CD14-positive monocyte (primary cell): Measurements from ENCODE around the gene RALA. TPM values are rescaled to one million over a fixed set of nuclear protein-coding genes. Genes with fewer than 3 reads are reported as not detected.

Source experiments
- DNase-seq, 3 donors: peaks; one replicate each; pipeline ENCODE4 v3.0.0-alpha.2; 2011 to 2022
- H2AFZ ChIP-seq: 2 replicates; pipeline ENCODE4 v1.6.0; 2012; ENCODE audit warnings: mild to moderate bottlenecking, low read depth, low read length, inconsistent platforms; ENCODE audit not compliant: insufficient read depth, poor library complexity, severe bottlenecking
- H3K27ac ChIP-seq, 2 donors: 1 replicate in 1 of 2; 2 replicates in 1 of 2; pipeline ENCODE4 v1.5.1; 2012 to 2013; ENCODE audit warnings: low read length in 2 of 2, control low read depth in 1 of 2, inconsistent platforms in 1 of 2, low read depth in 1 of 2, mild to moderate bottlenecking in 1 of 2
- H3K27me3 ChIP-seq, 2 donors: one replicate each; pipeline versions ENCODE4 v1.6.0 to v1.6.1; 2011 to 2013; ENCODE audit warnings: low read length in 2 of 2; ENCODE audit not compliant: control insufficient read depth in 2 of 2, insufficient read depth in 2 of 2
- H3K36me3 ChIP-seq, 2 donors: replicated peaks in 1 of 2; 1 replicate in 1 of 2; 2 replicates in 1 of 2; pipeline versions ENCODE4 v1.5.1 to v1.6.1; 2012 to 2013; ENCODE audit warnings: low read length in 2 of 2, control low read depth in 1 of 2, inconsistent platforms in 1 of 2, mild to moderate bottlenecking in 1 of 2; ENCODE audit not compliant: insufficient read depth in 2 of 2, control insufficient read depth in 1 of 2
- H3K4me1 ChIP-seq, 2 donors: 1 replicate in 1 of 2; 2 replicates in 1 of 2; pipeline versions ENCODE4 v1.5.1 to v1.6.1; 2012 to 2013; ENCODE audit warnings: low read length in 2 of 2, control low read depth in 1 of 2, inconsistent platforms in 1 of 2, mild to moderate bottlenecking in 1 of 2, moderate library complexity in 1 of 2; ENCODE audit not compliant: insufficient read depth in 2 of 2, control insufficient read depth in 1 of 2
- H3K4me2 ChIP-seq: replicated peaks from 2 replicates; pipeline ENCODE3; 2012; ENCODE audit warnings: low read length, moderate library complexity, mild to moderate bottlenecking; ENCODE audit not compliant: poor library complexity, severe bottlenecking; ENCODE audit errors: extremely low read depth
- H3K4me3 ChIP-seq, 3 experiments: fragments of 200-600 bp in 1 of 3; sonication (generic) in 1 of 3; replicated peaks in 1 of 3; 1 replicate in 2 of 3; 2 replicates in 1 of 3; pipeline ENCODE4 v1.5.1; 2011 to 2013; ENCODE audit warnings: low read length in 3 of 3, mild to moderate bottlenecking in 3 of 3, control low read depth in 2 of 3, low read depth in 2 of 3, inconsistent platforms in 1 of 3, moderate library complexity in 1 of 3
- H3K79me2 ChIP-seq: 2 replicates; pipeline ENCODE4 v1.6.0; 2012; ENCODE audit warnings: mild to moderate bottlenecking, control low read depth, inconsistent platforms, low read length, moderate library complexity; ENCODE audit not compliant: insufficient read depth
- H3K9ac ChIP-seq: 2 replicates; pipeline ENCODE4 v1.6.0; 2017; ENCODE audit warnings: low read length, mild to moderate bottlenecking; ENCODE audit not compliant: insufficient read depth, poor library complexity, severe bottlenecking
- H3K9me3 ChIP-seq, 2 donors: replicated peaks in 1 of 2; 1 replicate in 1 of 2; 2 replicates in 1 of 2; pipeline versions ENCODE4 v1.5.1 to v1.6.1; 2012 to 2013; ENCODE audit warnings: low read length in 2 of 2, control low read depth in 1 of 2; ENCODE audit not compliant: control insufficient read depth in 1 of 2, insufficient read depth in 1 of 2
- H4K20me1 ChIP-seq: 2 replicates; pipeline ENCODE4 v1.6.0; 2012; ENCODE audit warnings: mild to moderate bottlenecking, low read length, control low read depth, moderate library complexity; ENCODE audit not compliant: insufficient read depth
- H3K27ac Mint-ChIP-seq, 7 donors: one replicate each; pipeline ENCODE4 v1.8.0; 2020; ENCODE audit warnings: mild to moderate bottlenecking in 7 of 7, mixed read lengths in 7 of 7, moderate library complexity in 6 of 7, inconsistent platforms in 2 of 7
- H3K27me3 Mint-ChIP-seq, 3 donors: one replicate each; pipeline ENCODE4 v1.8.0; 2021 to 2022; ENCODE audit warnings: low read depth in 3 of 3, mild to moderate bottlenecking in 3 of 3, mixed read lengths in 3 of 3, moderate library complexity in 3 of 3, inconsistent platforms in 1 of 3
- H3K36me3 Mint-ChIP-seq, 2 donors: one replicate each; pipeline ENCODE4 v1.8.0; 2020; ENCODE audit warnings: mixed read lengths in 2 of 2, inconsistent platforms in 1 of 2, mild to moderate bottlenecking in 1 of 2
- H3K4me1 Mint-ChIP-seq: one replicate; pipeline ENCODE4 v1.8.0; 2020; ENCODE audit warnings: mild to moderate bottlenecking, mixed read lengths
- H3K4me3 Mint-ChIP-seq, 2 donors: one replicate each; pipeline ENCODE4 v1.8.0; 2020; ENCODE audit warnings: mild to moderate bottlenecking in 2 of 2, mixed read lengths in 2 of 2, moderate library complexity in 1 of 2
- H3K9me3 Mint-ChIP-seq, 7 donors: one replicate each; pipeline ENCODE4 v1.8.0; 2020 to 2022; ENCODE audit warnings: mixed read lengths in 7 of 7, mild to moderate bottlenecking in 6 of 7, moderate library complexity in 6 of 7, inconsistent platforms in 2 of 7
- WGBS: methylation state at CpG from one replicate; pipeline ENCODE4 v1.1.5; 2013; ENCODE audit warnings: missing lambda C conversion rate; ENCODE audit not compliant: insufficient coverage; 5-methylcytosine and 5-hydroxymethylcytosine counted together
- intact Hi-C, 2 donors: fragments of 100-400 bp; cut with micrococcal nuclease; formaldehyde crosslinking; loops; one replicate each; pipeline versions ENCODE4 v1.15.0 to v1.15.1; 2023
- polyA plus RNA-seq, 3 donors: library from polyadenylated mRNA; depleted of rRNA in 1 of 3; unstranded in 2 of 3; stranded (reverse) in 1 of 3; fragments of 300-500 nt in 2 of 3; fragments of >200 nt in 1 of 3; fragmentation: Illumina TruSeq in 2 of 3; gene quantifications; 1 replicate in 2 of 3; 2 replicates in 1 of 3; pipeline ENCODE4 v1.2.3, GENCODE V29; 2012 to 2021
- TF ChIP-seq, protein P1 (sequence below): fragments of 200-600 bp; IDR thresholded peaks from one replicate; pipeline ENCODE4 v1.8.0; 2022; ENCODE audit warnings: antibody characterized with exemption, mild to moderate bottlenecking

The RALA gene
- polyA plus RNA-seq, 3 donors = 5.9 to 32.0 (median 30.8) TPM

DNA sequence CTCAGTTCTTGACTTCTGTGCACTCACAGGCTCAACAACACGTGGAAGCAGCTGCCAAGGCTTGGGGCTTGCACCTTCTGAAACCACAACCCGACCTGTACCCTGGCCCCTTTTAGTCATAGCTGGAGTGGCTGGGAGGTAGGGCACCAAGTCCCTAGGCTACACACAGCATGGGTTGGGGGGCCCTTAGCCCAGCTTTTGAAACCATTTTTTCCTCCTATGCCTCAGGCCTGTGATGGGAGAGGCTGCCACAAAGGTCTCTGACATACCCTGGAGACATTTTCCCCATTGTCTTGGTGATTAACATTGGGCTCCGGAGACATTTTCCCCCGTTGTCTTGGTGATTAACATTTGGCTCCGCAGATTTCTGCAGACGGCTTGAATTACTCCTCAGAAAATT, 38.6 kb downstream of the RALA start:
- DNase-seq = no peak
- no peaks in the 10 kb centered on the region for H3K27me3 ChIP-seq
- peaks cover 29% of the 10 kb centered on the region for H4K20me1 ChIP-seq
- H3K4me1 Mint-ChIP-seq = peaks cover 3% of the 10 kb centered on the region
- 100% methylated on average over 4 of the region's 6 CpGs for WGBS
- H3K27ac Mint-ChIP-seq = no peak overlapping the region
- TF ChIP-seq, protein P1, sequence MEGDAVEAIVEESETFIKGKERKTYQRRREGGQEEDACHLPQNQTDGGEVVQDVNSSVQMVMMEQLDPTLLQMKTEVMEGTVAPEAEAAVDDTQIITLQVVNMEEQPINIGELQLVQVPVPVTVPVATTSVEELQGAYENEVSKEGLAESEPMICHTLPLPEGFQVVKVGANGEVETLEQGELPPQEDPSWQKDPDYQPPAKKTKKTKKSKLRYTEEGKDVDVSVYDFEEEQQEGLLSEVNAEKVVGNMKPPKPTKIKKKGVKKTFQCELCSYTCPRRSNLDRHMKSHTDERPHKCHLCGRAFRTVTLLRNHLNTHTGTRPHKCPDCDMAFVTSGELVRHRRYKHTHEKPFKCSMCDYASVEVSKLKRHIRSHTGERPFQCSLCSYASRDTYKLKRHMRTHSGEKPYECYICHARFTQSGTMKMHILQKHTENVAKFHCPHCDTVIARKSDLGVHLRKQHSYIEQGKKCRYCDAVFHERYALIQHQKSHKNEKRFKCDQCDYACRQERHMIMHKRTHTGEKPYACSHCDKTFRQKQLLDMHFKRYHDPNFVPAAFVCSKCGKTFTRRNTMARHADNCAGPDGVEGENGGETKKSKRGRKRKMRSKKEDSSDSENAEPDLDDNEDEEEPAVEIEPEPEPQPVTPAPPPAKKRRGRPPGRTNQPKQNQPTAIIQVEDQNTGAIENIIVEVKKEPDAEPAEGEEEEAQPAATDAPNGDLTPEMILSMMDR = no peak
- intact Hi-C loops = no loop called here
- no peak overlapping the region for H3K27ac ChIP-seq
- H3K4me2 ChIP-seq = no peak overlapping the region
- H3K4me1 ChIP-seq = no peaks in the 10 kb centered on the region
- no peak overlapping the region for H2AFZ ChIP-seq
- H3K9me3 Mint-ChIP-seq = peaks cover 7 to 17% (median 14%) of the 10 kb centered on the region in 7 donors
- no peak overlapping the region for H3K9ac ChIP-seq
- H3K79me2 ChIP-seq = peaks cover 20% of the 10 kb centered on the region
- H3K4me3 ChIP-seq = no peak overlapping the region
- H3K4me3 Mint-ChIP-seq = no peak overlapping the region
- peaks cover 8 to 12% of the 10 kb centered on the region in 2 donors for H3K9me3 ChIP-seq
- peaks cover 0 to 3% (median 0%) of the 10 kb centered on the region in 3 donors for H3K27me3 Mint-ChIP-seq
- H3K36me3 ChIP-seq = peaks cover 0 to 11% of the 10 kb centered on the region in 2 donors
- H3K36me3 Mint-ChIP-seq = peaks cover 29 to 37% of the 10 kb centered on the region in 2 donors

DNA sequence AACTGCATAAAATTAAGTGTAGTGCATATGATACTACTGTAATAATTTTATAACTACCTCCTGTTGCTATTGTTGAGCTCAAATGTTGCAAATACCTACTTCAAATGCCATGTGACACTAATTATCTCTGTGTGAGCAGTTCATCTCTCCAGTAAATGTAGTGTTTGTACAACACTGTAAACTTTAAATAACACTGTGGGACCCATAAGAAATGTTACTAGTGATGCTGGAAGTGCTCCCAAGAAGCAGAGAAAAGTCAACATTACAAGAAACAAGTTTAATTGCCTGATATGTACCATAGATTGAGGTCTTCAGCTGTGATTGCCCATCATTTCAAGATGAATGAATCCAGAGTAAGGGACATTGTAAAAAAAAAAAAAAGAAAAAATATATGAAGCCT, 39.9 kb downstream of the RALA start:
- Mint-ChIP-seq H3K27ac (no peak overlapping the region), H3K4me1 (peaks cover 12% of the 10 kb centered on the region), H3K27me3 (peaks cover 0 to 3% (median 0%) of the 10 kb centered on the region in 3 donors), H3K4me3 (no peak overlapping the region), H3K9me3 (peaks cover 7 to 17% (median 14%) of the 10 kb centered on the region in 7 donors), H3K36me3 (peaks cover 30 to 33% of the 10 kb centered on the region in 2 donors)
- peaks cover 16% of the 10 kb centered on the region for H4K20me1 ChIP-seq
- no peaks in the 10 kb centered on the region for H3K27me3 ChIP-seq
- H3K9ac ChIP-seq = no peak overlapping the region
- TF ChIP-seq, protein P1 = no peak
- H3K4me1 ChIP-seq = no peaks in the 10 kb centered on the region
- no peak for DNase-seq
- no peak overlapping the region for H3K4me3 ChIP-seq
- H3K9me3 ChIP-seq = peaks cover 8 to 12% of the 10 kb centered on the region in 2 donors
- H2AFZ ChIP-seq = no peak overlapping the region
- H3K79me2 ChIP-seq = peaks cover 19% of the 10 kb centered on the region
- H3K4me2 ChIP-seq = no peak overlapping the region
- intact Hi-C loops = no loop called here
- H3K36me3 ChIP-seq = peaks cover 0 to 11% of the 10 kb centered on the region in 2 donors
- H3K27ac ChIP-seq = no peak overlapping the region
